Measurements from ENCODE around the gene PCDHGC5. TPM values are rescaled to one million over a fixed set of nuclear protein-coding genes. Genes with fewer than 3 reads are reported as not detected.

The PCDHGC5 gene
- total RNA-seq, 2 experiments from 2014 or later = not detected

DNA sequence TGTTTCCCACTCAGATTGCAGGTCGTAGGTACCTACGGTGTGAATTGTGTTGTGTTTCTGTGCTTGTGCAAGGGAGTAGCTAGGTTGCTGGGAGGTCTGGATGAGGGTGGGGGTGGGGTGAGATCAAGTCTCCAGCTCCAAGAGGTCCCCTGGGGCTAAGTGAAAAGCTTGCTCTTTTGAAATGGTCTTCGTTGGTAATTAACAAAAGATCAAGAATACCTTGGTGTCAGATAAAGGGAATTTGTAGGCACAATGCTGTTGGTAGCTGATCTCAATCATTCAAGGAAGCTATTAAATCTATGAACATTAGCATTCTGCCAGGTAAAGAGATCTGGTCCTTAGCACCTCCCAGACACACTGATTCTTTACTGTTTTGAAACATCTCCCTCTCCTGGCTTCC lies 5.0 kb upstream of the PCDHGC5 start:
- H3K4me3 Mint-ChIP-seq = no peak overlapping the region
- DNase-seq = no peak
- ChIA-PET POLR2A (interaction anchor here (1.0 kb wide), 1 partner anchor 27 kb away, joined by 3 read pairs; no protein-coding TSS in a partner anchor), CTCF (interaction anchor here (0.7 to 1.4 kb wide), 3 partner anchors 29 to 114 kb away, joined by 3 to 6 read pairs (median 3); partner anchors contain the start of genes PCDHGA12 and PCDHGB3)
- H3K27ac Mint-ChIP-seq = no peak overlapping the region
- H3K9me3 Mint-ChIP-seq = no peaks in the 10 kb centered on the region
- no peaks in the 10 kb centered on the region for H3K4me1 Mint-ChIP-seq
- no peaks in the 10 kb centered on the region for H3K36me3 Mint-ChIP-seq (ENCODE audit: low read depth)
- peaks cover 77% of the 10 kb centered on the region for H3K27me3 Mint-ChIP-seq

DNA sequence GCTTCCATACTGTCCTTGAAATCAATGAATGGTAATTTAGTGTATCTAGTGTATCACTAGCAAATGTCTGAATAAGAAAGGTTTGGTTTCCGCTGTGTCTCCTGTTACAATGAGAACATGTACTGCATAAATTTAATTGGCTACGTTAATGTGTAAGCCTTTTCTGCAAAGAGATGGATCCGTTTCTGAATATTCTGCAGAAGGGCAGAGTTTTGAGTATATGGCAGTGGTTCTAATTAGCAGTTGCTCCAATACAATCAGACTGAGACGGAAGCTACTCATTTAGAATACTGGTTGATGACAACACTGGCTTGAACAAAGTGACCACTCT lies 4.6 kb upstream of the PCDHGC5 start:
- no peak for DNase-seq
- Mint-ChIP-seq H3K27me3 (peaks cover 78% of the 10 kb centered on the region), H3K9me3 (no peaks in the 10 kb centered on the region), H3K27ac (no peak overlapping the region), H3K4me1 (no peaks in the 10 kb centered on the region), H3K36me3 (ENCODE audit: low read depth) (no peaks in the 10 kb centered on the region), H3K4me3 (no peak overlapping the region)
- CTCF ChIA-PET = interaction anchor here (0.7 to 1.4 kb wide), 3 partner anchors 28 to 114 kb away, joined by 3 to 6 read pairs (median 3); partner anchors contain the start of genes PCDHGA12 and PCDHGB3
- POLR2A ChIA-PET = interaction anchor here (1.0 kb wide), 1 partner anchor 26 kb away, joined by 3 read pairs; no protein-coding TSS in a partner anchor

GRCh38 chr5:141484641-141485311 lies 4.1 kb upstream of the PCDHGC5 start, which contains the start of gene PCDHGC4:
TSS of gene PCDHGC4 (plus strand) at chr5:141485030. CDS start at chr5:141485174, 144 bp downstream.
- H3K9me3 Mint-ChIP-seq = no peaks in the 10 kb centered on the region

DNA sequence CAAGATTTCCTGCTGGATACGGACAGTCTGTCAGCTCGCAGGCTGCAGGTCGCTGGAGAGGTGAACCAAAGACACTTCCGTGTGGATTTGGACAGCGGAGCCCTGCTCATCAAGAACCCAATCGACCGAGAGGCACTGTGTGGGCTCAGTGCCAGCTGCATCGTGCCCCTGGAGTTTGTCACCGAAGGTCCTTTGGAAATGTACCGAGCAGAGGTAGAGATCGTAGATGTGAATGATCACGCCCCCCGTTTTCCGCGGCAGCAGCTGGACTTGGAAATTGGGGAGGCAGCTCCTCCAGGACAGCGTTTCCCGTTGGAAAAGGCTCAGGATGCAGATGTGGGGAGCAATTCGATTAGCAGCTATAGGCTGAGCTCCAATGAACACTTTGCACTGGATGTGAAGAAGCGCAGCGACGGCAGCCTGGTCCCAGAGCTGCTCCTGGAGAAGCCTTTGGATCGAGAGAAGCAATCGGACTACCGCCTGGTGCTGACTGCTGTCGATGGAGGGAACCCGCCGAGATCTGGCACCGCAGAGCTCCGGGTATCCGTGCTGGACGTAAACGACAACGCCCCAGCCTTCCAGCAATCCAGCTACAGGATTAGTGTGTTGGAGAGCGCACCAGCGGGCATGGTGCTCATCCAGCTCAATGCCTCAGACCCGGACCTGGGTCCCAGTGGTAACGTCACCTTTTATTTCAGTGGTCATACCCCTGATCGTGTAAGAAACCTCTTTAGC lies 3.4 kb upstream of the PCDHGC5 start:
- H3K27me3 Mint-ChIP-seq = peaks cover 78% of the 10 kb centered on the region
- no peak overlapping the region for H3K27ac Mint-ChIP-seq
- H3K4me1 Mint-ChIP-seq = no peaks in the 10 kb centered on the region
- H3K36me3 Mint-ChIP-seq (ENCODE audit: low read depth) = no peaks in the 10 kb centered on the region
- no peaks in the 10 kb centered on the region for H3K9me3 Mint-ChIP-seq
- ChIA-PET CTCF (no interaction called here), POLR2A (no interaction called here)
- no peak overlapping the region for H3K4me3 Mint-ChIP-seq
- no peak for DNase-seq

More at GRCh38 chr5:141484641-141485311, 4.1 kb upstream of the PCDHGC5 start, which contains the start of gene PCDHGC4:
- H3K27ac Mint-ChIP-seq = no peak within 1 kb of the TSS
- no peak within 1 kb of the TSS for H3K4me3 Mint-ChIP-seq
- H3K36me3 Mint-ChIP-seq (ENCODE audit: low read depth) = no peaks in the 10 kb centered on the region
- CTCF ChIA-PET = interaction anchor here (0.7 to 1.4 kb wide), 3 partner anchors 28 to 115 kb away, joined by 3 to 6 read pairs (median 3); partner anchors contain the start of genes PCDHGA12 and PCDHGB3
- H3K27me3 Mint-ChIP-seq = peaks cover 76% of the 10 kb centered on the region
- no peaks in the 10 kb centered on the region for H3K4me1 Mint-ChIP-seq
- POLR2A ChIA-PET = interaction anchor here (1.0 kb wide), 1 partner anchor 26 kb away, joined by 3 read pairs; no protein-coding TSS in a partner anchor
- DNase-seq = no peak

DNA sequence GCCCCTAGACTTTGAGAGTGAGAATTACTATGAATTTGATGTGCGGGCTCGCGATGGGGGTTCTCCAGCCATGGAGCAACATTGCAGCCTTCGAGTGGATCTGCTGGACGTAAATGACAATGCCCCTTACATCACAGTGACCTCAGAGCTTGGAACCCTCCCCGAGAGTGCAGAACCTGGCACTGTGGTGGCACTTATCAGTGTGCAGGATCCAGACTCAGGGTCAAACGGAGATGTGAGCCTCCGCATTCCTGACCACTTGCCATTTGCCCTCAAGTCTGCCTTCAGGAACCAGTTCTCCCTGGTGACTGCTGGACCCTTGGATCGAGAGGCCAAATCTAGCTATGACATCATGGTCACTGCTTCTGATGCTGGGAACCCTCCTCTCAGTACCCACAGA lies 2.8 kb upstream of the PCDHGC5 start:
- Mint-ChIP-seq H3K9me3 (no peaks in the 10 kb centered on the region), H3K27me3 (peaks cover 78% of the 10 kb centered on the region), H3K4me3 (no peak overlapping the region), H3K36me3 (ENCODE audit: low read depth) (no peaks in the 10 kb centered on the region), H3K27ac (no peak overlapping the region), H3K4me1 (no peaks in the 10 kb centered on the region)
- POLR2A ChIA-PET = no interaction called here
- CTCF ChIA-PET = no interaction called here
- no peak for DNase-seq

GRCh38 chr5:141487131-141487530 lies 1.8 kb upstream of the PCDHGC5 start:
- Mint-ChIP-seq H3K9me3 (no peaks in the 10 kb centered on the region), H3K4me1 (peaks cover 2% of the 10 kb centered on the region), H3K4me3 (no peak overlapping the region), H3K36me3 (ENCODE audit: low read depth) (no peaks in the 10 kb centered on the region), H3K27me3 (peaks cover 82% of the 10 kb centered on the region), H3K27ac (no peak overlapping the region)
- POLR2A ChIA-PET = no interaction called here
- CTCF ChIA-PET = interaction anchor here (1.0 kb wide), 1 partner anchor 74 kb away, joined by 3 read pairs; the partner anchor contains the start of gene PCDHGA10
- no peak for DNase-seq

DNA sequence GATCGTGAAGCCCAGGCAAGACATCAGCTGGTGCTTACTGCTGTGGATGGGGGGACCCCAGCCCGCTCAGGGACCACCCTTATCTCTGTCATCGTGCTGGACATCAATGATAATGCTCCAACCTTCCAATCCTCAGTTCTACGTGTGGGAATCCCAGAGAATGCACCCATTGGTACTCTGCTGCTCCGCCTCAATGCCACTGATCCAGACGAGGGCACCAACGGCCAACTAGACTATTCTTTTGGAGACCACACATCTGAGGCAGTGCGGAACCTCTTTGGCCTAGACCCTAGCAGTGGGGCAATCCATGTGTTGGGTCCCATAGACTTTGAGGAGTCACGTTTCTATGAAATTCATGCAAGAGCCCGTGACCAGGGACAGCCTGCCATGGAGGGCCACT lies 960 bp downstream of the PCDHGC5 start:
- ChIA-PET POLR2A (no interaction called here), CTCF (interaction anchor here (1.0 kb wide), 1 partner anchor 23 kb away, joined by 4 read pairs; no protein-coding TSS in a partner anchor)
- no peak for DNase-seq
- no peaks in the 10 kb centered on the region for H3K36me3 Mint-ChIP-seq (ENCODE audit: low read depth)
- no peaks in the 10 kb centered on the region for H3K9me3 Mint-ChIP-seq
- no peak overlapping the region for H3K4me3 Mint-ChIP-seq
- H3K4me1 Mint-ChIP-seq = peaks cover 4% of the 10 kb centered on the region
- H3K27ac Mint-ChIP-seq = no peak overlapping the region
- peaks cover 84% of the 10 kb centered on the region for H3K27me3 Mint-ChIP-seq

GRCh38 chr5:141490271-141490670 lies 1.4 kb downstream of the PCDHGC5 start:
- DNase-seq = no peak

DNA sequence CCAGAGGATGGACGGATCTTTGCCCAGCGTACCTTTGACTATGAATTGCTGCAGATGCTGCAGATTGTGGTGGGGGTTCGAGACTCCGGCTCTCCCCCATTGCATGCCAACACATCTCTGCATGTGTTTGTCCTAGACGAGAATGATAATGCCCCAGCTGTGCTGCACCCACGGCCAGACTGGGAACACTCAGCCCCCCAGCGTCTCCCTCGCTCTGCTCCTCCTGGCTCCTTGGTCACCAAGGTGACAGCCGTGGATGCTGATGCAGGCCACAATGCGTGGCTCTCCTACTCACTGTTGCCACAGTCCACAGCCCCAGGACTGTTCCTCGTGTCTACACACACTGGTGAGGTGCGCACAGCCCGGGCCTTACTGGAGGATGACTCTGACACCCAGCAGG lies 1.9 kb downstream of the PCDHGC5 start:
- Mint-ChIP-seq H3K4me1 (peaks cover 8% of the 10 kb centered on the region), H3K4me3 (no peak overlapping the region), H3K27ac (no peak overlapping the region), H3K27me3 (peaks cover 83% of the 10 kb centered on the region), H3K36me3 (ENCODE audit: low read depth) (no peaks in the 10 kb centered on the region), H3K9me3 (no peaks in the 10 kb centered on the region)
- ChIA-PET CTCF (no interaction called here), POLR2A (no interaction called here)
- no peak for DNase-seq

More at GRCh38 chr5:141490271-141490670, 1.4 kb downstream of the PCDHGC5 start:
- Mint-ChIP-seq H3K9me3 (no peaks in the 10 kb centered on the region), H3K27ac (no peak overlapping the region), H3K4me1 (peaks cover 4% of the 10 kb centered on the region), H3K36me3 (ENCODE audit: low read depth) (no peaks in the 10 kb centered on the region), H3K4me3 (no peak overlapping the region), H3K27me3 (peaks cover 83% of the 10 kb centered on the region)
- POLR2A ChIA-PET = no interaction called here
- CTCF ChIA-PET = no interaction called here

DNA sequence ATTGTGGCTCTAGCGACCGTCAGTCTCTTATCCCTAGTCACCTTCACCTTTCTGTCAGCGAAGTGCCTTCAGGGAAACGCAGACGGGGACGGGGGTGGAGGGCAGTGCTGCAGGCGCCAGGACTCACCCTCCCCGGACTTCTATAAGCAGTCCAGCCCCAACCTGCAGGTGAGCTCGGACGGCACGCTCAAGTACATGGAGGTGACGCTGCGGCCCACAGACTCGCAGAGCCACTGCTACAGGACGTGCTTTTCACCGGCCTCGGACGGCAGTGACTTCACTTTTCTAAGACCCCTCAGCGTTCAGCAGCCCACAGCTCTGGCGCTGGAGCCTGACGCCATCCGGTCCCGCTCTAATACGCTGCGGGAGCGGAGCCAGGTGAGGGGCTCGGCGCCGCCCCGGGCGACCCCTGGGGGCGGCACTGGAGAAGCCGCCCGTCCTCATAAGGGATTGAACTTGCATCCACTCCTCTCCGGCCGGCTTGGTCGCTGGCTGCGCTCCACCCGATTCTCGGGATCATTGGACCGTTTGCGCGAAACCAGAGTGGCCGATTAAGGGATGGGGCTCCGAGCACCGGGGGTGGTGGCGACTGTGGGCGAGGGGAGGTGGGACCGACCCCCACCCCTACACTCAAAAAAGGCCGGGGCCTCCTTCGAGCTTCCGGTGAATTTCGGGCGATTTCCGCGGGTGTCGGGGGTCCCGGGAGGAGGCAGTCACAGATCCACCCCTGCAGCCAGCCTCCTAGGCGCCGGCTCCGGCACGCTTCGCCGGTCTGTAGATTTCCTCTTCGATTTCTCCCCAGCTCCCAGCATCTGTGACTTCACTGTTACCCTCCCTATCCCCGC lies 2.7 kb downstream of the PCDHGC5 start:
- H3K9me3 Mint-ChIP-seq = no peaks in the 10 kb centered on the region
- POLR2A ChIA-PET = no interaction called here
- H3K4me1 Mint-ChIP-seq = peaks cover 8% of the 10 kb centered on the region
- no peak overlapping the region for H3K4me3 Mint-ChIP-seq
- CTCF ChIA-PET = interaction anchor here (1.0 kb wide), 1 partner anchor 21 kb away, joined by 4 read pairs; no protein-coding TSS in a partner anchor
- no peak overlapping the region for H3K27ac Mint-ChIP-seq
- DNase-seq = no peak
- no peaks in the 10 kb centered on the region for H3K36me3 Mint-ChIP-seq (ENCODE audit: low read depth)
- peaks cover 82% of the 10 kb centered on the region for H3K27me3 Mint-ChIP-seq

GRCh38 chr5:141492168-141492885 lies 3.4 kb downstream of the PCDHGC5 start:
- Mint-ChIP-seq H3K27ac (no peak overlapping the region), H3K4me3 (no peak overlapping the region), H3K4me1 (peaks cover 8% of the 10 kb centered on the region), H3K27me3 (peaks cover 78% of the 10 kb centered on the region), H3K9me3 (no peaks in the 10 kb centered on the region), H3K36me3 (ENCODE audit: low read depth) (no peaks in the 10 kb centered on the region)
- DNase-seq = no peak
- POLR2A ChIA-PET = interaction anchor here (1.7 kb wide), 1 partner anchor 172 kb away, joined by 4 read pairs; no protein-coding TSS in a partner anchor
- CTCF ChIA-PET = interaction anchor here (0.6 to 2.0 kb wide), 5 partner anchors 20 to 75 kb away, joined by 3 to 11 read pairs (median 3); no protein-coding TSS in a partner anchor
